Right atrium auricular region (tissue), 2 donors: Measurements from ENCODE around the gene ATP6V1B1. TPM values are rescaled to one million over a fixed set of nuclear protein-coding genes. Genes with fewer than 3 reads are reported as not detected.
A peak's percentile ranks its signal among the peaks of the same experiment; 100 is the strongest.

Experiments used
- DNase-seq: peaks from one replicate; pipeline ENCODE4 v3.0.0-alpha.2; 2019; ENCODE audit warnings: low spot score
- H3K27ac ChIP-seq, 2 donors: fragments of 200-600 bp; sonication (generic); 1 replicate in 1 of 2; 2 replicates in 1 of 2; pipeline ENCODE4 v1.5.1; 2016 to 2019
- H3K27me3 ChIP-seq, 2 donors: fragments of 200-600 bp; sonication (generic); one replicate each; pipeline versions ENCODE4 v1.5.1 to v1.6.0; 2017 to 2019
- H3K36me3 ChIP-seq: fragments of 200-600 bp; sonication (generic); one replicate; pipeline ENCODE4 v1.5.1; 2016
- H3K4me1 ChIP-seq, 2 donors: fragments of 200-600 bp; sonication (generic); one replicate each; pipeline versions ENCODE4 v1.5.1 to v1.6.0; 2017 to 2019
- H3K4me3 ChIP-seq, 2 donors: fragments of 200-600 bp; sonication (generic); 1 replicate in 1 of 2; 2 replicates in 1 of 2; pipeline ENCODE4 v1.5.1; 2017 to 2019; ENCODE audit warnings: mild to moderate bottlenecking in 1 of 2, moderate library complexity in 1 of 2
- H3K9me3 ChIP-seq, 2 donors: fragments of 200-600 bp; sonication (generic); one replicate each; pipeline ENCODE4 v1.5.1; 2019
- total RNA-seq, 2 donors: library from RNA; depleted of rRNA; stranded (reverse); fragments of >200 nt; gene quantifications; one replicate each; pipeline ENCODE4 v1.1.0, GENCODE V29; 2016
- TF ChIP-seq, protein P1 (sequence below), 2 donors: fragments of 200-600 bp; sonication (generic); IDR thresholded peaks; one replicate each; pipeline ENCODE4 v1.5.1; 2019; ENCODE audit warnings: antibody characterized with exemption in 2 of 2

The ATP6V1B1 gene
- total RNA-seq, 2 donors from 2014 or later: not detected

DNA sequence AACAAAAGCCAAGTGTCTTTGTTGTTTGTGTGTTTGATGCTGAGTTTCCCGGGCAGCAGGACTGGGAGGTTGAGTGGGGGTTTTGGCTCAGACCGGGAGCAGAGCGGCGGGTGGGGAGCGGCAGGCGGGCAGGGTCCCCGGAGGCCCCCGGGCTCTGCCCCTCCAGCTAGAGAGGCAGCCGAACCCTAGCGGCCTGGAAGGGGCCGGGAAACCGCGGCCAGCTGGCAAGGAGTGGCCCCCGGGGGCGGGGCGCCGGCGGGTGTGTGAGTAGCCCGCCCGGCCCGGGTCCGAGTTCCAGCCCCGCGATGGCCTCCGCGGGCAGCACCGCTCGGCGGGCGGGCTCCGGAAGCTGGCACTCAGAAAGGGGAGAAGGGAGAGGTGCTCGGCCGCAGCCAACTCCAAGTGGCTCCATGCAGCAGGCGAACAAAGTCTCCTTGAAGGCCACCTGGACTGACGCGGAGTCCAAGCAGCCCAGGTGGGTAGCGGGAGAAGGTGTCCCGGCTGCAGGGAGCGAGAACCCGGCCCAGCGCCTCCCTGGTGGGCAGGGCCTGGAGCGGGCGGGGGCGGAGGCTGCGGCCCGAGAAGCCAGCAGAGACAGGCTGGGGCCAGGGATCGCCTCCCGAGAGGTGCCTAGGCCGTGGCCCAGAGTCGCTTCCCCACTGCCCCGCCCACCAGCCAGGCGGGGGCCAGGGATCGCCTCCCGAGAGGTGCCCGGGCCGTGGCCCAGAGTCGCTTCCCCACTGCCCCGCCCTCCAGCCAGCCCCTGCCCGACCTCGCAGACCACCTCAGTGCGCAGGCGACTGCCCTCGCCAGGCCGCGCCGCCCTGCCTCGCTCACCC is 42.9 kb downstream of the ATP6V1B1 start, which contains the start of gene ANKRD53:
Gene ANKRD53, plus strand, starts transcription at position 290 of the 839 bp plus-strand sequence. Its CDS starts 16 bp downstream, at position 306.
- H3K4me1 ChIP-seq: peaks cover 0 to 19% of the 10 kb centered on the region in 2 donors
- H3K27ac ChIP-seq: peak within 1 kb of the TSS; percentile 84 to 91
- no peak for DNase-seq
- no peaks in the 10 kb centered on the region for H3K36me3 ChIP-seq
- H3K4me3 ChIP-seq: peak within 1 kb of the TSS; percentile 51 to 63
- H3K9me3 ChIP-seq: no peaks in the 10 kb centered on the region
- TF ChIP-seq, protein P1, sequence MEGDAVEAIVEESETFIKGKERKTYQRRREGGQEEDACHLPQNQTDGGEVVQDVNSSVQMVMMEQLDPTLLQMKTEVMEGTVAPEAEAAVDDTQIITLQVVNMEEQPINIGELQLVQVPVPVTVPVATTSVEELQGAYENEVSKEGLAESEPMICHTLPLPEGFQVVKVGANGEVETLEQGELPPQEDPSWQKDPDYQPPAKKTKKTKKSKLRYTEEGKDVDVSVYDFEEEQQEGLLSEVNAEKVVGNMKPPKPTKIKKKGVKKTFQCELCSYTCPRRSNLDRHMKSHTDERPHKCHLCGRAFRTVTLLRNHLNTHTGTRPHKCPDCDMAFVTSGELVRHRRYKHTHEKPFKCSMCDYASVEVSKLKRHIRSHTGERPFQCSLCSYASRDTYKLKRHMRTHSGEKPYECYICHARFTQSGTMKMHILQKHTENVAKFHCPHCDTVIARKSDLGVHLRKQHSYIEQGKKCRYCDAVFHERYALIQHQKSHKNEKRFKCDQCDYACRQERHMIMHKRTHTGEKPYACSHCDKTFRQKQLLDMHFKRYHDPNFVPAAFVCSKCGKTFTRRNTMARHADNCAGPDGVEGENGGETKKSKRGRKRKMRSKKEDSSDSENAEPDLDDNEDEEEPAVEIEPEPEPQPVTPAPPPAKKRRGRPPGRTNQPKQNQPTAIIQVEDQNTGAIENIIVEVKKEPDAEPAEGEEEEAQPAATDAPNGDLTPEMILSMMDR (IDR thresholded peaks at IDR 0.05): no peak
- H3K27me3 ChIP-seq: no peaks in the 10 kb centered on the region

DNA sequence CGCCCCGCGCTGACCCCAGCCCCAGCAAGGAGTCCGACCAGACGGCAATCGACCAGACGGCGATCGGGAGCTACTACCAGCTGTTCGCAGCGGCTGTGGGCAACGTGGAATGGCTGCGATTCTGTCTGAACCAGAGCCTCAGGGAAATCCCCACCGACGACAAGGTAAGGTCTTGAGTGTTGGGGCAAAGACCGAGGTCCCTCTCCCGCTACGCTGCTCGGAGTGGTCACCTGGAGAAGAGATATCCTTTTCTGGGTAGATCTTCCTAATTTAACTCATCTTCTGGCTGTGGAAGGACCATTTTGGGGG is 43.4 kb downstream of the ATP6V1B1 start:
- DNase-seq: no peak
- H3K27ac ChIP-seq: peak overlapping the region; percentile 84 to 91
- peaks cover 0 to 19% of the 10 kb centered on the region in 2 donors for H3K4me1 ChIP-seq
- no peaks in the 10 kb centered on the region for H3K27me3 ChIP-seq
- no peaks in the 10 kb centered on the region for H3K36me3 ChIP-seq
- TF ChIP-seq, protein P1 (IDR thresholded peaks at IDR 0.05): no peak
- no peaks in the 10 kb centered on the region for H3K9me3 ChIP-seq
- H3K4me3 ChIP-seq: peak overlapping the region; percentile 51 to 63

DNA sequence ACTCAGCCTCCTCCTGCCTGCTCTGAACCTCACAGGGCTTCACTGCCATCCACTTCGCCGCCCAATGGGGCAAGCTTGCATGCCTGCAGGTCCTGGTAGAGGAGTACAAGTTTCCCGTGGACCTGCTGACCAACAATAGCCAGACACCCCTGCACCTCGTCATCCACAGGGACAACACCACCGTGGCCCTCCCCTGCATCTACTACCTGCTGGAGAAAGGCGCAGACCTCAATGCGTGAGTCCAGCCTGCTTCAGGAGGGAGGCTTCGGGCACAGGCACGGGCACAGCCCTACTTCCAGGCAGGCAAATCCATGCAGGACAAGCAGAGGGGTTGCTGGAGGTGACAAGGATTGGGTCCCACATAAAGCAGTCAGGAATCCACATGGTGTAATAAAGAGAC is 43.9 kb downstream of the ATP6V1B1 start:
- Histone ChIP-seq H3K9me3 (no peaks in the 10 kb centered on the region), H3K4me1 (peaks cover 0 to 21% of the 10 kb centered on the region in 2 donors), H3K27ac (peak overlapping the region in 1 of 2 donors; percentile 91), H3K27me3 (no peaks in the 10 kb centered on the region), H3K4me3 (no peak overlapping the region), H3K36me3 (no peaks in the 10 kb centered on the region)
- no peak for DNase-seq
- TF ChIP-seq, protein P1 (IDR thresholded peaks at IDR 0.05): no peak

DNA sequence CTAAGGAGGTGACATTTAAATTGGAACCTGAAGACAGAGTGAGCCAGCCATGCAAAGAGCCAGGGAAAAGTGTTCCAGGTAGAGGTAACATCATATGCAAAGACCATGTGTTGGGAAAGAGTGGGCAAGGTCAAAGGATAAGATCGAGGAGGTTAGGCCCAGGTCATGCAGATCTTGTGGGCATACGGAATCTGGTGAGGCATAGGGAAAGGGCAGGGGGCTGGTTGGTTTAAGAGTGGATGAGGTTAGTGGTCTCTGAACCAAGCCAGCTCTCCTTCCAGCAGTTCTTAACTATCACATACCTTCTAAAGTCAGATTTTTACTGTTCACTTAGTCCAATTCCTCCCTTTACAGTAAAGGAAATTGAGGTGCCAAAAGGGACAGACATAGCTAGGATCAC is 45.7 kb downstream of the ATP6V1B1 start:
- H3K27me3 ChIP-seq: no peaks in the 10 kb centered on the region
- H3K9me3 ChIP-seq: no peaks in the 10 kb centered on the region
- H3K36me3 ChIP-seq: peaks cover 1% of the 10 kb centered on the region
- no peak for DNase-seq
- TF ChIP-seq, protein P1 (IDR thresholded peaks at IDR 0.05): no peak
- H3K4me1 ChIP-seq: peaks cover 0 to 24% of the 10 kb centered on the region in 2 donors
- no peak overlapping the region for H3K27ac ChIP-seq
- H3K4me3 ChIP-seq: no peak overlapping the region

DNA sequence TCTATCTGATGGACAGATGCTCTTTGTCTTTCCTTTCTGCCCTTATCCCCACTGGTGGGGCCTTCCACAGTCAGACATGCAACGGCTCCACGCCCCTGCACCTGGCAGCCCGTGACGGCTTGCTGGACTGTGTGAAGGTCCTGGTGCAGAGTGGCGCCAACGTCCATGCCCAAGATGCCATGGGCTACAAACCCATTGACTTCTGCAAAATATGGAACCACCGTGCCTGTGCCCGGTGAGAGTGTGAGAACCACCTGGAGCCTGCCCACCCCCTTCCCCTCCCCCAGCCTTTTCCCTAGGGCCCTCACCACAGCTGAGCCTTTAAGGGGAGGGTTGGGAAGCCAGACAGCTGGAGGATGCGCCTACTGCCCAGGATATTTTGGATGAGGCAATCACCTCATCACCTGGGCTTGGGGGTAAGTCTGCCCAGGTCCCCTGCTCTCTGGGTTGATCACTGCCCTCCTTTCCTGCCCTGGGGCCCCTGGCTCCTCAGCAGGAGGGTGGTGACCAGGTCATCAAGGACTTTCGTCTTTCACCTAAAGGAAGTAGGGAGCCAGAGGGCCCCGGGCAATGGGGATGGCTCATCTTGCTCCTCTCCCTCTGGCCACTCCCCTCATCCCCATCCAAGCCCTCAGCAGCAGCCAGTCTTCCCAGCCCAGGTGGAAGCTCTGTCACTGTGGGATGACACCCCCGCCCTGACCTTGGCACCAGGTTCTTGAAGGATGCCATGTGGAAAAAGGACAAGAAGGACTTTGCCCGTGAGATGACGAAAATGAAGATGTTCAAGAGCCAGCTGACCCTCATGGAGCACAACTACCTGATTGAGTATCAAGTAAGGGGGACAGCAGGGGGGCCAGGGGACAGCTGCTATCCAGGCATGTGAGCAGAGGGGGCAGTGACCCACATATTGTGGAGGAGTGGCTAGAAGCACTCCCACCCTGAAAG is 46.4 kb downstream of the ATP6V1B1 start:
- Histone ChIP-seq H3K9me3 (no peaks in the 10 kb centered on the region), H3K27me3 (no peaks in the 10 kb centered on the region), H3K4me1 (peaks cover 0 to 24% of the 10 kb centered on the region in 2 donors), H3K27ac (no peak overlapping the region), H3K4me3 (no peak overlapping the region), H3K36me3 (peaks cover 8% of the 10 kb centered on the region)
- TF ChIP-seq, protein P1 (IDR thresholded peaks at IDR 0.05): no peak
- DNase-seq: no peak
